ENCODE data around the gene SOX8.

The SOX8 gene

DNA sequence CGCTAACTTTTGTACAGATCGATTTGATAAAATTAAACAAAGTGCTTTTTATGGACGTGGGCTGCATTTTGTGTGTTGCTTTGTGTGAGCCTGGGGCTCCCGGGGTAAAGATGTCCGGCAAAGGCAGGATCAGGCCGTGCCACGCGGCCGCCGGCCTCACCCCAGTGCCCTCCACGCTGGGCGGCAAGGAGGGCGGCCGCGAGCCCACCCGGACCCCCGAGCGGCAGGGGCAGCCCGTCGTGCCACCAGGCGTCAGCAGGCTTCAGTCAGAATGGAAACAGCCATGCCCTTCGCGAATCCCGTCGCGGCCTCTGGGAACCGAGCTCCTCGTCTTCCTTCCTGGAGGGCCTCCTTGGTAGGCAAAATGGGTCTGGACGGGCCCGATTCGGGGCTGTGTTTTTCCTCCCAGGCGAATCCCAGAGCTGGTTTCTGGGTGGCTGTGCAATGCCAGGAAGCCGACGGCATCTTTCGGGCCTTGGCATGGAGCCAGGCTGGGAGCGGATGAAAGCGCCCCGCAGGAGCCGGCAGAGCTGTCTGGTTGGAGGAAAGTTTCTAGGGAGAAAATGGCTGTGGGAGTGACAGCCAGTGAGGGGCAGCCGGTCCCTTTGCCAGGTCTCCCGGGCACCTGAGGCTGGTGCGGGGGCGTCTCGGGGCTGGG is 5.5 kb downstream of the SOX8 start:
- TF ChIP-seq, protein P1, sequence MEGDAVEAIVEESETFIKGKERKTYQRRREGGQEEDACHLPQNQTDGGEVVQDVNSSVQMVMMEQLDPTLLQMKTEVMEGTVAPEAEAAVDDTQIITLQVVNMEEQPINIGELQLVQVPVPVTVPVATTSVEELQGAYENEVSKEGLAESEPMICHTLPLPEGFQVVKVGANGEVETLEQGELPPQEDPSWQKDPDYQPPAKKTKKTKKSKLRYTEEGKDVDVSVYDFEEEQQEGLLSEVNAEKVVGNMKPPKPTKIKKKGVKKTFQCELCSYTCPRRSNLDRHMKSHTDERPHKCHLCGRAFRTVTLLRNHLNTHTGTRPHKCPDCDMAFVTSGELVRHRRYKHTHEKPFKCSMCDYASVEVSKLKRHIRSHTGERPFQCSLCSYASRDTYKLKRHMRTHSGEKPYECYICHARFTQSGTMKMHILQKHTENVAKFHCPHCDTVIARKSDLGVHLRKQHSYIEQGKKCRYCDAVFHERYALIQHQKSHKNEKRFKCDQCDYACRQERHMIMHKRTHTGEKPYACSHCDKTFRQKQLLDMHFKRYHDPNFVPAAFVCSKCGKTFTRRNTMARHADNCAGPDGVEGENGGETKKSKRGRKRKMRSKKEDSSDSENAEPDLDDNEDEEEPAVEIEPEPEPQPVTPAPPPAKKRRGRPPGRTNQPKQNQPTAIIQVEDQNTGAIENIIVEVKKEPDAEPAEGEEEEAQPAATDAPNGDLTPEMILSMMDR (conservative IDR thresholded peaks at IDR 0.05) = no peak
- H3K27ac ChIP-seq = no peak overlapping the region

DNA sequence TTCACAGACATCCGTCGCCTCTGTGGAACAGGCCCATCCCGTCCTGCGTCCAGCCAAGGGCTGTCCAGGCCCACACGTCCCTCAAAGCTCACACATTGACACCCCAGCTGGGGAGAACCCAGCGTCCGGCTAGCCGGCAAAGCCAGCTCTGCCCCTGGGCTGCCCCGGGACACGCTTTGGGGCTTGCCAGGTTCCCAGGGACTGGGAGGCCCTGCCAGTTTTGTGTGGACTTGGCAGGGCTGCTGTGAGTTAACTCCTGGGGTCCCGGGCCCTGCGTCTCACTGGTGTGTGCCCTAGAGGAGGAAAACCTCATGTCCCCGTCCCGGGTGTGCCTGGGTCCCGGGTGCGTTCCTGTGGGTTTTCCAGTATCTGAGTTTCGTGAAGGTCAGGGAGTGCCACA is 6.3 kb downstream of the SOX8 start:
- H3K27ac ChIP-seq = no peak overlapping the region
- TF ChIP-seq, protein P1 (conservative IDR thresholded peaks at IDR 0.05) = no peak

DNA sequence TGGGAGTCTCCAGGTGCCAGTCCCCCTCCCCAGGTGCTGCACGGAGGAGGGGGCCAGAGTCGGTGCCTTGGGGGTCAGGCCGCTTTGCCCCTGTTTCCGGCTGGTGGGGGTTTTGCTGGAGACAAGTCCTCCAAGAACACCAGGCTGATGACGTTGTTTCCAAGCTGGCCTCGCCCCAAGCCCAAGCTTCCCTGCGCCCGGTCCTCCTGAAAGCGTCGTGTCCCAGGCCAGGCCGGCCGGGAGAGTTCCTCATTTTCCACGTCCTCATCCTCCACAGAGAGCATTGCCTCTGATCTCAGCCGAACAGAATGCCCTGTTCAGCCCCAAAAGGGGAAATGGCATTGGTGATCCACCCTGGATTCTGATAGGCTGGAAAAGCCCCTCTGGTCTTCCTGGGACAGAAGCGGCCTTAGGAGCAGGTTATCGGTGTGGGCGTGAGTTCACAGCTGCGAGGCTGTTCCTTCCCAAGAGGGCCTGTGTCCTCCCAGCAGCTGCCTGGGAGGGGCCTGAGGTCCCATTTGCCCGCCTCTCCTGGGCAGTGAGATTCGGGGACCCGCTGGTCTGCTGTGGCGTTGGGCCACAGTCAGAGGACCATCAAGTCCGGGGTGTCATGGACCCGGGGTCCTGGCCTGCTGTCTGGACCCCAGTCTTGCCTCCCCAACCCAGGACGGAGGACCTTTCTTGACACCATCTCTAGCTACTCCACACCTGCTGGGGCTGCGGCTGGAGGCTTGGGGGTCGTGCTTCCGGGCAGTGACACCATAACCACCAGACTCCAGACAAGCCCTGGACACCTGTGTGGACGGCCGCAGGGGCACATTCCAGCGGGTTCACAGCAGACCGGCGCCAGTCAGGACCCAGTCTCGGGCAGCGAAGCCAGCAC is 7.1 kb downstream of the SOX8 start:
- TF ChIP-seq, protein P1 (conservative IDR thresholded peaks at IDR 0.05) = no peak
- H3K27ac ChIP-seq = no peak overlapping the region

DNA sequence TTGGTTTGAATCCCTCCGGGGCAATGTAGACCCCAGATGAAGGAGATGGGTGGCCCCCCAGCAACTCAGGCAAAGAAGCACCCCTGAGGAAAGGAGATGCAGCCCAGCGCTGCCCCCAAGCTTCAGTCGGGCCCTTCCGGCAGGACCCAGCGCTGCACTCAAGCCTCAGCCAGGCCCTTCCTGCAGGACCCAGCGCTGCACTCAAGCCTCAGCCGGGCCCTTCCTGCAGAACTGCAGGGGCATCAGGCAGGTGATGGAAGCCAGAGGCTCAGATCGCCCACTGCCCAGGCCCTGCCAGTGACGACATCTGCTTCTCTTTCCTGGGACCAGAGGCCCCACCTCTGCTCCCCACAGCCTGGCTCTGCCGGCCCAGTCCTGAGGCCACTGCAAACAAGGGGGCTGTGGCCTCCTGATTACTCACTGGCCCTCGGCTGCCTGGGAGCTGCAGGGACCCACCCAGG is 7.8 kb downstream of the SOX8 start:
- no peak overlapping the region for H3K27ac ChIP-seq
- TF ChIP-seq, protein P1 (conservative IDR thresholded peaks at IDR 0.05) = no peak

DNA sequence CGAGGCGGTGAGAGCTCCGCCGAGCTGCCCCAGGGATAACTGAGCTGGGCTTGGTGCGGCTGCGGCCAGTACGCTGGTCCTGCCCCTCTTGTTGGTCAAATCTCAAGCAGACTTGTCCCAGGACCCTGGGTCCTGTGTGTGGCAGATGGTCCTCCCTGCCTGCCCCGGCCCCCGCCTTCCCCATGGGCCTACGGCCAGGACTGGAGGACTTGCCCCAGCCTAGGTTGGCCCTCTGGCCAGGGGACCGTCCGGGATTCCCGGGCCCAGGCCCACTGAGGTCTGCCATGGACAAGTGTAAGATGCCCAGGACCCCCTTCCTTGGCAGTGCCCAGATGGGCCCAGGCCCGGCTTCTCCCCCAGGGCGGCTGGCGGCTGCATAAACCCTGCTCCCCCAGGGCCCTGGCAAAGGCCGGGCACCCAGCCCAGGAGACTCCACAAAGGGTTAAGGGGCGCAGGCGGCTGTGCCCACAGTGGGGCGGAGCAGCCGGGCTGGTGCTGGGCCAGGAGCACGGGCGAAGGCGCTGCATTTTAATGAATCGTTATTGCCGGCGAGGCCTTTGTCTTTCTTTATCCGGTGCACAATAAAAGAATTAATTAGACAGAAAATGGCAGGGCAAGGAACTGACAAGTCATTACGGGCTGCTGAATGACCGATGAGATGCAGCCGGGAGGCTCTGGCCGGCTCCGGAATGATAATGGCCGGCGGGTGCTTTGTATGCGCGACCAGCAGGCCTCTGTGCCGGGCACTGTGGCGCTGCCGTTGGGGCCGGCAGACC is 9.1 kb downstream of the SOX8 start:
- no peak overlapping the region for H3K27ac ChIP-seq
- TF ChIP-seq, protein P1 (conservative IDR thresholded peaks at IDR 0.05) = no peak

DNA sequence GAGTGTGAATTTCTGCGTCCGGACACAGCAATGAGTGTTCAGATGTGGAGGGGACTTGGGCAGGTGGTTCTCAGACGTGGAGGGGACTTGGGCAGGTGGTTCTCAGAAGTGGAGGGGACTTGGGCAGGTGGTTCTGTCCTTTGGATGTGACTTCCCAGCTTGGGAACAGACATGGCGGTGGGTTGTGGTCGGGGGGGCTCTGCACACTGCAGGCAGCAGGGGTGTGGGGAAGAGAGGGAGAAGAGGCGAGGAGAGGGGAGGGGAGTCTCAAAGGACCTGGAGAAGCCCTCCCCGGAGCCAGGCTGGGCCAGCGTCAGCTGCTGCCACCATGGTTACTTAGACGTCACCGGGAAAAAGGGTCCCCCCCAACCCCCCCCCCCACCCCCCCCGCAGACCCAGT is 9.8 kb downstream of the SOX8 start:
- TF ChIP-seq, protein P1 (conservative IDR thresholded peaks at IDR 0.05) = no peak
- no peak overlapping the region for H3K27ac ChIP-seq

DNA sequence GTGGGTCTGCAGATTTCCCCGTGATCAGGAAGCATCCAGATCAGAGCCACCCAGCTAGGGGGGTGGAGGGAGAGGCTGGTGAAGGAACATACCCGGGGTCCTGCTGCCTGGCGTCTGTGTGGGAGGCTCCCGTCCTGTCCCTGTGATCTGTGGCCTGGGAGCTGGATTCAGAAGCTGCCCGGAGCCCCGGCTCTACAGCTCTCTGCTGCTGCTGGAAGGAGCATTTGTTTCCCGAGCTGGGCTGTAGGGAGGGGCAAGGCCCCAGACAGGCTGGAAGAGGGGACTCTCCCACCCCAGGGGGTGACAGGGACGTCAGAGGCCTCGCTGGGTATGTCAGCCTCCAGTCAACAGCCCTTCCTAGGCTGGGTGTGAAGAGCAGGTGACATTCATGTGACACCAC is 10.2 kb downstream of the SOX8 start:
- H3K27ac ChIP-seq = no peak overlapping the region
- TF ChIP-seq, protein P1 (conservative IDR thresholded peaks at IDR 0.05) = no peak
